Neural progenitor cell (in vitro differentiated cells): ENCODE results near the gene APELA. TPM values are rescaled to one million over a fixed set of nuclear protein-coding genes. Genes with fewer than 3 reads are reported as not detected.
A peak's percentile ranks its signal among the peaks of the same experiment; 100 is the strongest.

ENCODE experiments used
- DNase-seq: peaks from one replicate; pipeline ENCODE4 v3.0.0-alpha.2; 2016; ENCODE audit warnings: low spot score
- H2AFZ ChIP-seq: fragments of 200-600 bp; sonication (generic); replicated peaks from 2 replicates; pipeline ENCODE4 v1.6.1; 2016; ENCODE audit warnings: antibody characterized with exemption
- H3F3A ChIP-seq: fragments of 200-600 bp; sonication (generic); 2 replicates; pipeline ENCODE4 v1.6.1; 2016; ENCODE audit warnings: antibody characterized with exemption, low read depth
- H3K27ac ChIP-seq: fragments of 200-600 bp; sonication (generic); 2 replicates; pipeline ENCODE4 v1.5.1; 2016; ENCODE audit warnings: mild to moderate bottlenecking
- H3K27me3 ChIP-seq: fragments of 200-600 bp; sonication (generic); 2 replicates; pipeline ENCODE4 v1.6.1; 2016; ENCODE audit warnings: mild to moderate bottlenecking, moderate library complexity
- H3K36me3 ChIP-seq: fragments of 200-600 bp; sonication (generic); 2 replicates; pipeline ENCODE4 v1.5.1; 2016
- H3K4me1 ChIP-seq: fragments of 200-600 bp; sonication (generic); 2 replicates; pipeline ENCODE4 v1.6.1; 2016; ENCODE audit warnings: mixed run types
- H3K4me2 ChIP-seq: fragments of 200-600 bp; sonication (generic); 2 replicates; pipeline ENCODE4 v1.6.1; 2016
- H3K4me3 ChIP-seq: fragments of 200-600 bp; sonication (generic); 2 replicates; pipeline ENCODE4 v1.5.1; 2016
- H3K79me2 ChIP-seq: fragments of 200-600 bp; sonication (generic); 2 replicates; pipeline ENCODE4 v1.6.1; 2016; ENCODE audit warnings: low read depth
- H3K9ac ChIP-seq: fragments of 200-600 bp; sonication (generic); 2 replicates; pipeline ENCODE4 v1.6.1; 2016
- H3K9me3 ChIP-seq: fragments of 200-600 bp; sonication (generic); 2 replicates; pipeline ENCODE4 v1.5.1; 2016; ENCODE audit warnings: low read depth
- H4K20me1 ChIP-seq: fragments of 200-600 bp; sonication (generic); 2 replicates; pipeline ENCODE4 v1.6.1; 2016; ENCODE audit warnings: low read depth
- H3K27ac Mint-ChIP-seq: 3 replicates; pipeline ENCODE4 v1.8.0; 2021; ENCODE audit warnings: mixed read lengths
- H3K27me3 Mint-ChIP-seq: 2 replicates; pipeline ENCODE4 v1.8.0; 2022; ENCODE audit warnings: low read depth, mild to moderate bottlenecking, inconsistent platforms, moderate library complexity, mixed read lengths; ENCODE audit not compliant: insufficient read depth
- H3K36me3 Mint-ChIP-seq: 3 replicates; pipeline ENCODE4 v1.8.0; 2021; ENCODE audit warnings: mixed read lengths
- H3K4me1 Mint-ChIP-seq: 3 replicates; pipeline ENCODE4 v1.8.0; 2021; ENCODE audit warnings: mixed read lengths
- H3K4me3 Mint-ChIP-seq: 3 replicates; pipeline ENCODE4 v1.8.0; 2021; ENCODE audit warnings: mild to moderate bottlenecking, moderate library complexity, mixed read lengths
- H3K9me3 Mint-ChIP-seq: 3 replicates; pipeline ENCODE4 v1.8.0; 2020; ENCODE audit warnings: mixed read lengths
- EZH2 ChIP-seq: fragments of 200-600 bp; sonication (generic); IDR thresholded peaks from 2 replicates; pipeline ENCODE4 v1.6.1; 2017; ENCODE audit warnings: antibody characterized with exemption, mild to moderate bottlenecking, moderate library complexity
- EZH2phosphoT487 ChIP-seq: fragments of 200-600 bp; sonication (generic); IDR thresholded peaks from 2 replicates; pipeline ENCODE4 v1.6.1; 2017; ENCODE audit warnings: antibody characterized with exemption
- total RNA-seq: library from RNA; depleted of rRNA; stranded (reverse); fragments of >200 nt; gene quantifications from 2 replicates; pipeline ENCODE4 v1.2.3, GENCODE V29; 2015; ENCODE audit warnings: low replicate concordance
- TF ChIP-seq, protein P1 (sequence below): fragments of 200-600 bp; sonication (generic); IDR thresholded peaks from 2 replicates; pipeline ENCODE4 v1.5.1; 2017; ENCODE audit warnings: antibody characterized with exemption, mild to moderate bottlenecking

The APELA gene
- total RNA-seq, 1 donor from 2014 or later = 15.0 TPM

GRCh38 chr4:164874789-164875188, 2.2 kb upstream of the APELA start:
- peak; percentile 7 for DNase-seq
- Histone ChIP-seq H3K36me3 (no peaks in the 10 kb centered on the region), H3K27me3 (no peaks in the 10 kb centered on the region), H4K20me1 (no peaks in the 10 kb centered on the region), H3K27ac (no peak overlapping the region), H3K79me2 (peaks cover 9% of the 10 kb centered on the region), H3K4me1 (peaks cover 50% of the 10 kb centered on the region), H3K9me3 (no peaks in the 10 kb centered on the region), H2AFZ (peak overlapping the region; percentile 30), H3F3A (no peaks in the 10 kb centered on the region), H3K4me2 (no peak overlapping the region), H3K9ac (no peak overlapping the region), H3K4me3 (no peak overlapping the region)
- H3K4me1 Mint-ChIP-seq = peaks cover 21% of the 10 kb centered on the region
- H3K4me3 Mint-ChIP-seq = no peak overlapping the region
- TF ChIP-seq EZH2phosphoT487 (no peak), EZH2 (no peak)
- TF ChIP-seq, protein P1, sequence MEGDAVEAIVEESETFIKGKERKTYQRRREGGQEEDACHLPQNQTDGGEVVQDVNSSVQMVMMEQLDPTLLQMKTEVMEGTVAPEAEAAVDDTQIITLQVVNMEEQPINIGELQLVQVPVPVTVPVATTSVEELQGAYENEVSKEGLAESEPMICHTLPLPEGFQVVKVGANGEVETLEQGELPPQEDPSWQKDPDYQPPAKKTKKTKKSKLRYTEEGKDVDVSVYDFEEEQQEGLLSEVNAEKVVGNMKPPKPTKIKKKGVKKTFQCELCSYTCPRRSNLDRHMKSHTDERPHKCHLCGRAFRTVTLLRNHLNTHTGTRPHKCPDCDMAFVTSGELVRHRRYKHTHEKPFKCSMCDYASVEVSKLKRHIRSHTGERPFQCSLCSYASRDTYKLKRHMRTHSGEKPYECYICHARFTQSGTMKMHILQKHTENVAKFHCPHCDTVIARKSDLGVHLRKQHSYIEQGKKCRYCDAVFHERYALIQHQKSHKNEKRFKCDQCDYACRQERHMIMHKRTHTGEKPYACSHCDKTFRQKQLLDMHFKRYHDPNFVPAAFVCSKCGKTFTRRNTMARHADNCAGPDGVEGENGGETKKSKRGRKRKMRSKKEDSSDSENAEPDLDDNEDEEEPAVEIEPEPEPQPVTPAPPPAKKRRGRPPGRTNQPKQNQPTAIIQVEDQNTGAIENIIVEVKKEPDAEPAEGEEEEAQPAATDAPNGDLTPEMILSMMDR = no peak
- no peaks in the 10 kb centered on the region for H3K36me3 Mint-ChIP-seq
- H3K9me3 Mint-ChIP-seq = no peaks in the 10 kb centered on the region
- H3K27ac Mint-ChIP-seq = no peak overlapping the region
- peaks cover 2% of the 10 kb centered on the region for H3K27me3 Mint-ChIP-seq

DNA sequence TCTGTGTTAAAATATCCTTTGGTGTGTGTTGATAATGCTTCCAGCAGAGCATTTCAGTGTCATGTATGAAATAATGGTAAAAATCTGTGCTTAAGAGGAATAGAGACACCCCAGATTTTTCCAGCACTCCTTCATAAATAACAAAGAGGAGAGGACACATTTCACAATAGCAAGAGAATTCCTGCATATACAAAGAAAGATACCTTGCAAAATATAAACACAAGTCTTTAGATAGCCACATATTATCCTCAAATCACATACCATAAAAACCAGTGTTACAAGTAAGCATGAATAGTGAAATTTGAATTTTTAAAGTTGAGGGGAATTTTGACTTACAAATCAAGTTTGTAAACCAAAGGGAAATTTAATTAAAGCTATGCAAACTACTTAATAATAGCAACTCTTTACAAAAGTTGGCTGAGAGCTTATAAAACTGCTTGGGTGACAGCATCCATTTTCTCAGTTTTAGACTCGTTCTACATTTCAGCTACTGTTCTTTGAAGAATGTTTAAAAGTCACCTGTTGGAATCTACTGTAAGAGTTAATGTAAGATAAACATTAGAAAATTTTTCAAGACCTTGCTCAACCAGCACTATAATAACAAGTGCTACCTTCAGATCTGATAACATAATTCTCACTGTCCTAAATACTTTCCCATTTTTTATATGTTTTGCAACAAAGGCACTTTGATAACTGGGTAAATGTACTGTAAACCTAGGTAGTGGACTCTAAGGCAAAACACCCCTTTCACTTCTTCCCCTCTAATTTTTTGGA, 3.7 kb downstream of the APELA start:
- Mint-ChIP-seq H3K27me3 (peaks cover 2% of the 10 kb centered on the region), H3K27ac (no peak overlapping the region), H3K36me3 (no peaks in the 10 kb centered on the region), H3K9me3 (no peaks in the 10 kb centered on the region), H3K4me3 (no peak overlapping the region), H3K4me1 (peaks cover 21% of the 10 kb centered on the region)
- peaks cover 57% of the 10 kb centered on the region for H3K4me1 ChIP-seq
- H3K27me3 ChIP-seq = no peaks in the 10 kb centered on the region
- peaks cover 4% of the 10 kb centered on the region for H3F3A ChIP-seq
- no peak overlapping the region for H3K9ac ChIP-seq
- H3K4me2 ChIP-seq = peak overlapping the region; percentile 21
- H4K20me1 ChIP-seq = no peaks in the 10 kb centered on the region
- no peaks in the 10 kb centered on the region for H3K36me3 ChIP-seq
- H3K79me2 ChIP-seq = peaks cover 9% of the 10 kb centered on the region
- H3K4me3 ChIP-seq = no peak overlapping the region
- H2AFZ ChIP-seq = no peak overlapping the region
- TF ChIP-seq, protein P1 = no peak
- no peak for TF ChIP-seq EZH2
- TF ChIP-seq EZH2phosphoT487 = no peak
- H3K9me3 ChIP-seq = no peaks in the 10 kb centered on the region
- no peak overlapping the region for H3K27ac ChIP-seq
- DNase-seq = no peak

DNA sequence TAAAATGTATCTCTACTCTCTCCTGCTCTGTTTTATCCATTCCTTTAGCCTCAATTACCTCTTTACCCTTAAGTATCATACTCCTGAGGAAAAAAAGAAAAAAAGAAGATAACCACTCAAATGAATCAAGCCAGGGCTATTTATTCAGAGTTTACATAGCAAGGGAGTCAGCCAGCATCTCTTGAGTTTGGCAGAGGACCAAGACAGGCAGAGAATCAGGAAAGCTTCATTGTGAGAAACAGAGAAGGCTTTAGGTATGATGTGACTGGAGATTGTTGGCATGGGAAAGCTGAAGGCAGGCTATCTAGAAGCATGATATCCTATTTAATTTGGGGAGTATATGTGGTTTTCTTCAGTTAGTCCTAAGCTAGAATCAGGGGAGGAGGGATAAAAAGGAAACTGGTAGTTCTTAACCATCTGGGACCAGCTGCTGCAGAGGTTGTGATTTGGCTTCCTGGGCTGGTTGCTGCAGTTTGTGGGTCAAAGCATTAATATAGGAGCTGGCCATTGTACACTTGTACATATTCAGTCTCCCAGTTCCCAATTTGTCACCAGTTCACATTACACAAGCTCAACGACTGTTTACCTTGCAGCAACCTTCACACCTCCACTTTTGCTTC, 11.2 kb downstream of the APELA start:
- no peaks in the 10 kb centered on the region for H3K79me2 ChIP-seq

More for the DNA sequence above, 11.2 kb downstream of the APELA start:
- no peak overlapping the region for H3K4me3 ChIP-seq
- no peaks in the 10 kb centered on the region for H3K27me3 ChIP-seq
- H2AFZ ChIP-seq = no peak overlapping the region
- no peaks in the 10 kb centered on the region for H3K36me3 ChIP-seq
- Mint-ChIP-seq H3K9me3 (no peaks in the 10 kb centered on the region), H3K4me3 (no peak overlapping the region), H3K36me3 (no peaks in the 10 kb centered on the region), H3K4me1 (no peaks in the 10 kb centered on the region), H3K27ac (no peak overlapping the region), H3K27me3 (peaks cover 3% of the 10 kb centered on the region)
- H3F3A ChIP-seq = no peaks in the 10 kb centered on the region
- H3K4me2 ChIP-seq = no peak overlapping the region
- TF ChIP-seq, protein P1 = no peak
- TF ChIP-seq EZH2 (no peak), EZH2phosphoT487 (no peak)
- no peaks in the 10 kb centered on the region for H3K9me3 ChIP-seq
- H4K20me1 ChIP-seq = no peaks in the 10 kb centered on the region
- H3K9ac ChIP-seq = no peak overlapping the region
- no peak for DNase-seq
- no peaks in the 10 kb centered on the region for H3K4me1 ChIP-seq
- H3K27ac ChIP-seq = no peak overlapping the region
